Effector memory CD8-positive, alpha-beta T cell (primary cell): ENCODE results near the gene DCDC1.

Source experiments
- ATAC-seq: fragments of 150-1000 bp; cut with Tn5 transposase; replicated peaks from 2 replicates; pipeline ENCODE4 v1.10.0; 2021; ENCODE audit warnings: mild to moderate bottlenecking, moderate library complexity
- DNase-seq, 3 experiments: peaks; one replicate each; pipeline ENCODE4 v3.0.0; 2021
- H3K27ac Mint-ChIP-seq, 2 donors: one replicate each; pipeline ENCODE4 v1.8.0; 2022; ENCODE audit warnings: mild to moderate bottlenecking in 2 of 2, mixed read lengths in 2 of 2, moderate library complexity in 2 of 2
- H3K27me3 Mint-ChIP-seq, 2 donors: one replicate each; pipeline ENCODE4 v1.8.0; 2022; ENCODE audit warnings: mixed read lengths in 2 of 2
- H3K36me3 Mint-ChIP-seq: one replicate; pipeline ENCODE4 v1.8.0; 2022; ENCODE audit warnings: mild to moderate bottlenecking, moderate library complexity, mixed read lengths; ENCODE audit not compliant: insufficient read depth
- H3K4me1 Mint-ChIP-seq, 2 donors: one replicate each; pipeline ENCODE4 v1.8.0; 2022; ENCODE audit warnings: low read depth in 2 of 2, mixed read lengths in 2 of 2
- H3K4me3 Mint-ChIP-seq, 2 donors: one replicate each; pipeline ENCODE4 v1.8.0; 2022; ENCODE audit warnings: mild to moderate bottlenecking in 2 of 2, mixed read lengths in 2 of 2, moderate library complexity in 2 of 2
- H3K9me3 Mint-ChIP-seq, 2 donors: one replicate each; pipeline ENCODE4 v1.8.0; 2022; ENCODE audit warnings: mixed read lengths in 2 of 2

DCDC1 gene

DNA sequence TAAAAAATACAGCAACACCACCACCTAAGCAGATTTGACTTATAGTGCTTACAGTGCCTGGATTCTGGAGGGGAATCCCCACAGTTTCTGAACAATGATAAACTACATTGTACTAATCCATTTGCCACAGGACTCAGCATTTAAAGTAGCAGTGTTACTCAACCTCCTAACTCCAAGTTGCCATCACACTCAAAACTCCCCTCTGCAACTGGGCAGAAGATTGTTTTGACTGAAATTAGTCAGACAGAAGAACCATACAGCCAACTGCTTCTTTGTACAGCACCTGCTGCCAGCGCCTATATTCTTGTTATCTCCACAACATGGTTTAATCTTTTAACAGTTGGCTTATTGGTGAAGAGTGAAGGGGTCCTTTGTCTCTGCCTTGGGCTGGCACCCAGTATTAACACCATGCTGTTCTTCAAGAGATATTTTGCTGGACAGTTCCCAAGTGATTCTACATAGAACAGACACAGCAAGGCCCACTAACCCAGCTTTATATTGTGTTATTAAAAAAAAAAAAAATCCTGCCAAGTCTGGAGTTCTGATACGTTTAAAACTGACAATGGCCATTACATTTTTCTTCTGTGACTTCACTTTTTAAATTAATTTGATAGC is 273.2 kb downstream of the DCDC1 start:
- Mint-ChIP-seq H3K4me1 (no peaks in the 10 kb centered on the region), H3K36me3 (no peaks in the 10 kb centered on the region), H3K27me3 (no peaks in the 10 kb centered on the region), H3K4me3 (no peak overlapping the region), H3K27ac (no peak overlapping the region), H3K9me3 (peaks cover 0 to 2% of the 10 kb centered on the region in 2 donors)
- DNase-seq: no peak
- no peak for ATAC-seq

GRCh38 chr11:31092638-31093037 is 276.9 kb downstream of the DCDC1 start:
- H3K27ac Mint-ChIP-seq: no peak overlapping the region
- DNase-seq (no peak), ATAC-seq (no peak)
- no peak overlapping the region for H3K4me3 Mint-ChIP-seq
- no peaks in the 10 kb centered on the region for H3K4me1 Mint-ChIP-seq
- H3K9me3 Mint-ChIP-seq: peaks cover 0 to 13% of the 10 kb centered on the region in 2 donors
- H3K27me3 Mint-ChIP-seq: no peaks in the 10 kb centered on the region
- no peaks in the 10 kb centered on the region for H3K36me3 Mint-ChIP-seq

DNA sequence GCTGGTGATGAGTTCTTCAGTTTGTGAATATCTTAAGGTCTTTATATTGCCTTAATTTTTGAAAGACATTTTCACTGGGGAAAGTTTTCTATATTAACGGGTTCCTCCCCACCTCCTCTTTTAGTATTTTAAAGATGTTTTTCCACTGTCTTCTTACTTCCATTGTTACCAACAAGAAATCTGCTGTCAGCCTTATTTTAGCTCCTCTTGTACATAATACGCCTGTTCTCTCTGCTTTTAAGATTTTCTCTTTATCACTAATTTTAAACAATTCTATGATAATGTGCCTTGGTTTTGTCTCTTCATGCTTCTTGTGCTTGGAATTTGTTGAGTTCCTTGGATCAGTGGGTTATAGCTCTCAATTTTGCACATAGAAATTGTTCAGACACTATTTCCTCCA is 280.4 kb downstream of the DCDC1 start:
- DNase-seq: no peak
- Mint-ChIP-seq H3K36me3 (peaks cover 4% of the 10 kb centered on the region), H3K4me3 (no peak overlapping the region), H3K27ac (no peak overlapping the region), H3K9me3 (peaks cover 1 to 13% of the 10 kb centered on the region in 2 donors), H3K27me3 (no peaks in the 10 kb centered on the region), H3K4me1 (no peaks in the 10 kb centered on the region)
- ATAC-seq: no peak

DNA sequence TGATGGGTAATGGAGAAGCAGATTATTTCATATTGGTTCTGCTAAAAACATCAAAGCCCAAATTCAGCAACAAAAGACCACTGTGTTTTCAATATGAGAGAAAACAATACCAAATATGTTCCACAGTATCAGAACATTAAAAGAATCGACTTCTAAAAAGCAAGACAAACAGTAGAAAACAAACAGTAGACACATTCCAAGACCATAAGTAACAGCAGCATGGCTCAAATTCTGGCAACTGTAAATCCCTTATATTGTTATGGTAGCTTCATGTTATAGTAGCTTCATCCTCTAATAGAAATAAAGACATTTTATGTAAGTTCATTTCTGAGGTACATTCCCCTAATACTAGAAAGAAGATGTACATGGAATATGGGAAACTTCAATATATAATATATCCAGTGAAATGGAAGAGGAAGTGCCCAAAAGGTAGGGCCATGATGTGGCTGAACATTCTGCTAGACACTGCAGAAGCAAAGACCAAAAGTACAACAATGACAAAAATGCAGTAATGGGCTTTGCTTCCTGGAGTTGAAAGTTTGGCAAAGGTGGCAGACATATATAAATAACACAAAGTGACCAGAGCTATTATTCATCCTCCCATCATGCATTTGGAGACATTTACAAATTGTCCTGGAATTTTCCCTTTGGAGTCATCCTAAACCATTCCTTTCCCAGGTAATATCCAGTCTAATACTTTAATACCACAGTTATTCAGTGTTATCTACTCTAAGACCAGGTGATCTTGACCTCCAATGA is 299.9 kb downstream of the DCDC1 start:
- H3K27me3 Mint-ChIP-seq: no peaks in the 10 kb centered on the region
- H3K4me1 Mint-ChIP-seq: no peaks in the 10 kb centered on the region
- H3K4me3 Mint-ChIP-seq: no peak overlapping the region
- DNase-seq: no peak
- no peak for ATAC-seq
- H3K27ac Mint-ChIP-seq: no peak overlapping the region
- H3K36me3 Mint-ChIP-seq: no peaks in the 10 kb centered on the region
- H3K9me3 Mint-ChIP-seq: peaks cover 3 to 10% of the 10 kb centered on the region in 2 donors

- no peak overlapping the region for H3K4me3 Mint-ChIP-seq
- H3K27me3 Mint-ChIP-seq: no peaks in the 10 kb centered on the region
- H3K36me3 Mint-ChIP-seq: no peaks in the 10 kb centered on the region
- no peaks in the 10 kb centered on the region for H3K4me1 Mint-ChIP-seq
- H3K27ac Mint-ChIP-seq: no peak overlapping the region
- ATAC-seq: no peak
- DNase-seq: no peak
- H3K9me3 Mint-ChIP-seq: peaks cover 0 to 3% of the 10 kb centered on the region in 2 donors
Observed at GRCh38 chr11:31060880-31061279, 308.7 kb downstream of the DCDC1 start.

DNA sequence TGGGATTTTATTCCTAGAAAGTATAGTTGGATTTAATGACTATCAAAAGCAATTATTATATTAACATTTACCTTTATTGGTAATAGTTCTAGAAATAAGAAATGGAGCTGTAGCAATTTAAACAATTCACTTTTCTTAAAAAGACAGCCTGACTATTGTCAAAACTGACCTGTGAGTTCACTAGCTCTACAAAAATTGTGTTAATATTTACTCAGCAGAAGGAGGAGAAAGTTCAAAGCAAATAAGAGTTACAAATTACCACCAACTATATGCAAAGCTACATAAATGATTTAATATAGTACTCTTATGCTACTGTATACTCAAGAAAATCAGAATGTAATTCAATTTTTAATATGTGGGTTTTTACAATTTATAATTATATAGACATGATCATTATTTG is 310.0 kb downstream of the DCDC1 start:
- Mint-ChIP-seq H3K27ac (no peak overlapping the region), H3K4me1 (no peaks in the 10 kb centered on the region), H3K9me3 (peaks cover 0 to 3% of the 10 kb centered on the region in 2 donors), H3K27me3 (no peaks in the 10 kb centered on the region), H3K4me3 (no peak overlapping the region), H3K36me3 (no peaks in the 10 kb centered on the region)
- ATAC-seq (no peak), DNase-seq (no peak)

- H3K27me3 Mint-ChIP-seq: no peaks in the 10 kb centered on the region
Observed at GRCh38 chr11:31050061-31050765, 319.3 kb downstream of the DCDC1 start.

DNA sequence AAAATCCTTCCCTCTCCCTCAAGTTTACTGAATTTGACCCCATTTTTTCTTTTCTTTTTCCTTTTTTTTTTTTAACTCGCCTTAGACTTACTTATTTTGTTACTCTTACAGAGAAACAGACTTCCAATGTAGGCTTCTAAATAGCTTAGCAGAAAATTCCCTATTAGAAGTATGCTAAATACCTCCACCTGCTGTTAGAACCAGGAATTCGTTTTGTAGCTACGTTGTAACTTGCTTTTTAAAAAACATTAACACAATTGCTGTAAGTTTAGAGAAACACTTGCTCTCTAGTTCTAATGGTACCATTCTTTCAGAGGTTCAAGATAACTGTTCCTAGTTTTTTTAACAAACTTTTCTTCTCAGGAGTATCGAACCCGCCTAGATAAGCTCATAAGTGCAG is 324.2 kb downstream of the DCDC1 start:
- Mint-ChIP-seq H3K27me3 (no peaks in the 10 kb centered on the region), H3K9me3 (peaks cover 2 to 4% of the 10 kb centered on the region in 2 donors), H3K4me3 (no peak overlapping the region), H3K4me1 (no peaks in the 10 kb centered on the region), H3K27ac (no peak overlapping the region), H3K36me3 (no peaks in the 10 kb centered on the region)
- no peak for DNase-seq
- ATAC-seq: no peak

More at GRCh38 chr11:31050061-31050765, 319.3 kb downstream of the DCDC1 start:
- DNase-seq (no peak), ATAC-seq (no peak)
- H3K4me3 Mint-ChIP-seq: no peak overlapping the region
- no peaks in the 10 kb centered on the region for H3K4me1 Mint-ChIP-seq
- H3K27ac Mint-ChIP-seq: no peak overlapping the region
- no peaks in the 10 kb centered on the region for H3K36me3 Mint-ChIP-seq
- H3K9me3 Mint-ChIP-seq: peaks cover 16 to 40% of the 10 kb centered on the region in 2 donors

- Mint-ChIP-seq H3K4me1 (no peaks in the 10 kb centered on the region), H3K27me3 (no peaks in the 10 kb centered on the region), H3K4me3 (no peak overlapping the region), H3K36me3 (no peaks in the 10 kb centered on the region), H3K27ac (no peak overlapping the region), H3K9me3 (peaks cover 0 to 8% of the 10 kb centered on the region in 2 donors)
- ATAC-seq: no peak
- no peak for DNase-seq
Observed at GRCh38 chr11:31030138-31030792, 339.3 kb downstream of the DCDC1 start.

GRCh38 chr11:31026315-31026714 is 343.2 kb downstream of the DCDC1 start:
- peaks cover 2 to 8% of the 10 kb centered on the region in 2 donors for H3K9me3 Mint-ChIP-seq
- no peak overlapping the region for H3K27ac Mint-ChIP-seq
- ATAC-seq: no peak
- H3K4me1 Mint-ChIP-seq: no peaks in the 10 kb centered on the region
- no peaks in the 10 kb centered on the region for H3K36me3 Mint-ChIP-seq
- DNase-seq: no peak
- no peaks in the 10 kb centered on the region for H3K27me3 Mint-ChIP-seq
- H3K4me3 Mint-ChIP-seq: no peak overlapping the region

- Mint-ChIP-seq H3K9me3 (peaks cover 0 to 11% of the 10 kb centered on the region in 2 donors), H3K4me1 (no peaks in the 10 kb centered on the region), H3K4me3 (no peak overlapping the region), H3K36me3 (no peaks in the 10 kb centered on the region), H3K27me3 (no peaks in the 10 kb centered on the region), H3K27ac (no peak overlapping the region)
- ATAC-seq (no peak), DNase-seq (no peak)
Observed at GRCh38 chr11:31022080-31022479, 347.5 kb downstream of the DCDC1 start.

GRCh38 chr11:31019786-31020185 is 349.8 kb downstream of the DCDC1 start:
- H3K9me3 Mint-ChIP-seq: peaks cover 0 to 11% of the 10 kb centered on the region in 2 donors
- ATAC-seq (no peak), DNase-seq (no peak)
- no peaks in the 10 kb centered on the region for H3K36me3 Mint-ChIP-seq
- H3K27me3 Mint-ChIP-seq: no peaks in the 10 kb centered on the region
- H3K4me1 Mint-ChIP-seq: no peaks in the 10 kb centered on the region
- no peak overlapping the region for H3K4me3 Mint-ChIP-seq
- H3K27ac Mint-ChIP-seq: no peak overlapping the region

DNA sequence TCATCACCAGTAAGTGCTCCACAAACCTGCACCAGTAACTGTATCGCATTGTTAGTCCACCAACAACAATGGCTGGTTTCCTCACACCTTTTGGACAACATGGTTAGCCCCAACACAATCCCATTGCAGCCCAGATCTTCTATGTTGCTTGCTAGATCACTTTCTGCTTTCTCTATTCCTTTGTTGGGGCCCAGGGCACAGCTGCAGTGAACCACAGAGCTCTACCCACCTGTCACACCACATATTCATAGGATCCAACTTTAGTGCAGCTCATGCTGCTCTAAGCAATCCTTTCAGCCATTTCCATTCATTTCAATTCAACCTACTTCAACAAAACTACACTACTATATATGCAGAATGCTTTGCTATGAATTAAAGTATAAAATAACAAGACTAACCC is 364.3 kb downstream of the DCDC1 start:
- Mint-ChIP-seq H3K36me3 (no peaks in the 10 kb centered on the region), H3K4me1 (no peaks in the 10 kb centered on the region), H3K27ac (no peak overlapping the region), H3K4me3 (no peak overlapping the region), H3K27me3 (no peaks in the 10 kb centered on the region), H3K9me3 (peaks cover 0 to 15% of the 10 kb centered on the region in 2 donors)
- DNase-seq (no peak), ATAC-seq (no peak)
